ENCODE measurements around the gene PRPS2. TPM values are rescaled to one million over a fixed set of nuclear protein-coding genes. Genes with fewer than 3 reads are reported as not detected.

PRPS2 gene
- total RNA-seq, 1 donor from 2014 or later: 37.7 TPM

DNA sequence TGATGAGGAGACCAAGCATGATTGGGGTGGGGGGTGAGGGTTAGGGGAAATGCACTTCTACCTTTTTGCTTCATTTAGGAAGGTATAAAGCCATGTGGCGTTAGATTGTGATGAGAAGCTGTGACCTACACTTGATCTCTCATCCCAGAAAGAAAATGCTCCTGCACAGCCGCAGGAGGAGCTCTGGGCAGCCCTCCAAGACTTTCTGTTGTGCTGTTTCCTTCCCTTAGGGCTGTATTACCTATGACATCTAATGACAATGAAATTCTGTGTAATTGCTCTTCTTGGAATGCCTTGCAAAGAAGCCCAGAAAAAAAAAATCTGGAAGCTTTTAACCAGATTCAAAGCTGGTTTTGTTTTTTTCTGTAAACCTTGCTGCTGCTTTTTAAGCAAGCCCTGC lies 13.4 kb downstream of the PRPS2 start:
- no peak for ATAC-seq (ENCODE audit: low read depth)
- TF ChIP-seq, protein P1, sequence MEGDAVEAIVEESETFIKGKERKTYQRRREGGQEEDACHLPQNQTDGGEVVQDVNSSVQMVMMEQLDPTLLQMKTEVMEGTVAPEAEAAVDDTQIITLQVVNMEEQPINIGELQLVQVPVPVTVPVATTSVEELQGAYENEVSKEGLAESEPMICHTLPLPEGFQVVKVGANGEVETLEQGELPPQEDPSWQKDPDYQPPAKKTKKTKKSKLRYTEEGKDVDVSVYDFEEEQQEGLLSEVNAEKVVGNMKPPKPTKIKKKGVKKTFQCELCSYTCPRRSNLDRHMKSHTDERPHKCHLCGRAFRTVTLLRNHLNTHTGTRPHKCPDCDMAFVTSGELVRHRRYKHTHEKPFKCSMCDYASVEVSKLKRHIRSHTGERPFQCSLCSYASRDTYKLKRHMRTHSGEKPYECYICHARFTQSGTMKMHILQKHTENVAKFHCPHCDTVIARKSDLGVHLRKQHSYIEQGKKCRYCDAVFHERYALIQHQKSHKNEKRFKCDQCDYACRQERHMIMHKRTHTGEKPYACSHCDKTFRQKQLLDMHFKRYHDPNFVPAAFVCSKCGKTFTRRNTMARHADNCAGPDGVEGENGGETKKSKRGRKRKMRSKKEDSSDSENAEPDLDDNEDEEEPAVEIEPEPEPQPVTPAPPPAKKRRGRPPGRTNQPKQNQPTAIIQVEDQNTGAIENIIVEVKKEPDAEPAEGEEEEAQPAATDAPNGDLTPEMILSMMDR (IDR thresholded peaks at IDR 0.05): no peak
- POLR2A ChIA-PET: no interaction called here
- no peak overlapping the region for H3K4me3 Mint-ChIP-seq
- H3K36me3 Mint-ChIP-seq (ENCODE audit: low read depth): peaks cover 49% of the 10 kb centered on the region
- H3K27me3 Mint-ChIP-seq: no peaks in the 10 kb centered on the region
- no peak overlapping the region for H3K27ac Mint-ChIP-seq
- intact Hi-C loops (cut with micrococcal nuclease): no loop called here
- CTCF ChIA-PET: no interaction called here
- DNase-seq: no peak
- no peaks in the 10 kb centered on the region for H3K4me1 Mint-ChIP-seq
- no peaks in the 10 kb centered on the region for H3K9me3 Mint-ChIP-seq

GRCh38 chrX:12805333-12805732 lies 14.1 kb downstream of the PRPS2 start:
- POLR2A ChIA-PET: no interaction called here

DNA sequence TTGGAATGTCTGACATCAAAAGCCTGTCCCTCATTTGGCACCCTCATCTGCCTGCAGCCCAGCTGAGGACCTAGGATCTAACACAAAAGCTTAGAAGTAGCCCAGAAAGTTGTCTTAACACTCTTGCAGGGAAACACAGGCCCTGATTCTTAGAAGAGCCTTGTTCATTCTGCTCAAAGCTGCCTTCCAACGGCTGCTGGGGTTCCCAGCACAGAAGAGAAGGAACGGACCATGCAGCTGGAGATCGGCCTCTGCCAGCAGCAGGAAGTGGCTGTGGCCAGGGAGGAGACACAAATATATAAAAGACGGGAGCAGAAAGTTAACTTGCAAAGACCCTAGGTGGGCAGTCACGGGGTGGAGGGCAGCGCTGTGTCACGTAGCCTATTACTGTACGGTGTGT lies 20.4 kb downstream of the PRPS2 start:
- Mint-ChIP-seq H3K27me3 (no peaks in the 10 kb centered on the region), H3K4me3 (no peak overlapping the region), H3K9me3 (no peaks in the 10 kb centered on the region), H3K4me1 (no peaks in the 10 kb centered on the region), H3K36me3 (ENCODE audit: low read depth) (peaks cover 24% of the 10 kb centered on the region), H3K27ac (no peak overlapping the region)
- no peak for ATAC-seq (ENCODE audit: low read depth)
- no peak for DNase-seq
- TF ChIP-seq, protein P1 (IDR thresholded peaks at IDR 0.05): no peak
- ChIA-PET POLR2A (no interaction called here), CTCF (no interaction called here)
- intact Hi-C loops (cut with micrococcal nuclease): loop anchor here (5.0 to 10.0 kb wide), 2 partner anchors 833 to 1221 kb away; no protein-coding TSS in a partner anchor

More at GRCh38 chrX:12805333-12805732, 14.1 kb downstream of the PRPS2 start:
- Mint-ChIP-seq H3K9me3 (no peaks in the 10 kb centered on the region), H3K36me3 (ENCODE audit: low read depth) (peaks cover 47% of the 10 kb centered on the region), H3K27me3 (no peaks in the 10 kb centered on the region), H3K27ac (no peak overlapping the region), H3K4me3 (no peak overlapping the region), H3K4me1 (no peaks in the 10 kb centered on the region)
- CTCF ChIA-PET: no interaction called here
- TF ChIP-seq, protein P1 (IDR thresholded peaks at IDR 0.05): no peak
- intact Hi-C loops (cut with micrococcal nuclease): no loop called here
- DNase-seq (no peak), ATAC-seq (ENCODE audit: low read depth) (no peak)

DNA sequence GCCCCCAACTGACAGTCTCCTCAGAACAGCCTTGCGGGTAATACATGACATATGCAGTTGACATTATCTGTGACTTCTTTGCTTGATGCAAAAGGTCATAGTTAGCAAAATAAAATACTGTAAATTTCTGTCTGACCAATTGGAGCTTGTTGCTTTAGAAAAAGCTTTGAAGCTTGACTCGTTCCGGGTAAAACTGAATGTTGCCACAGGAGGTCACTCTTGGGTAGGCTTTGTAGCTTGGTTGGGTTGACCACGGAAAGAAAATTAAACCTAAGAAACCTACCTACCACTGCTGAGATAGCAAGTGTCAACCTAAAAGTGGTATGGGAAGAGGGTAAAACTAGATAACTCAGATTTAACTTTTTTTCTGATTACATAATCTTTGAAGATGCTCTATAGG lies 23.2 kb downstream of the PRPS2 start:
- intact Hi-C loops (cut with micrococcal nuclease): loop anchor here (1.0 to 10.0 kb wide), 6 partner anchors 80 to 1218 kb away; no protein-coding TSS in a partner anchor
- Mint-ChIP-seq H3K36me3 (ENCODE audit: low read depth) (peaks cover 21% of the 10 kb centered on the region), H3K4me1 (no peaks in the 10 kb centered on the region), H3K9me3 (no peaks in the 10 kb centered on the region), H3K27me3 (no peaks in the 10 kb centered on the region), H3K27ac (no peak overlapping the region), H3K4me3 (no peak overlapping the region)
- TF ChIP-seq, protein P1 (IDR thresholded peaks at IDR 0.05): no peak
- ChIA-PET POLR2A (interaction anchor here (0.6 to 1.0 kb wide), 4 partner anchors 76 to 160 kb away, joined by 3 to 9 read pairs (median 3); partner anchors contain the start of gene TMSB4X), CTCF (interaction anchor here (0.8 to 3.6 kb wide), 18 partner anchors 11 to 938 kb away, joined by 3 to 67 read pairs (median 4); partner anchors contain the start of gene PRPS2)
- ATAC-seq (ENCODE audit: low read depth) (peak; percentile 71), DNase-seq (no peak)

DNA sequence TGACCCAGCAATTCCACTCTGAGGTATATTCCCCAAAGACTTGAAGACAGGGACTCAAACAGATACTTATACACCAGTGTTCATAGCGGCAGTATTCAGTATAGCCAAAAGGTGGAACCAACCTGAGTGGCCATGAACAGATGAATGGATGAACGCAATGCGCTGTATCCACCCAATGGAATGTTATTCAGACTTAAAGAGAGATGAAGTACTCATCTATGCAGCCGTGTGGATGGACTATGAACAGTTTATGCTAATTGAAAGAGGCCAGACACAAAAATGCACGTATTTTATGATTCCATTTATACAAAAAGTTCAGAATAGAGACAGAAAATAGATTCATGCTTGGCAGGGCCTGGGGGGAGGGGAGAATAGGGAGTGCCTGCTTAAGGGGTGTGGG lies 26.3 kb downstream of the PRPS2 start:
- no peak for DNase-seq
- Mint-ChIP-seq H3K27ac (no peak overlapping the region), H3K4me3 (no peak overlapping the region), H3K4me1 (no peaks in the 10 kb centered on the region), H3K36me3 (ENCODE audit: low read depth) (peaks cover 34% of the 10 kb centered on the region), H3K9me3 (no peaks in the 10 kb centered on the region), H3K27me3 (no peaks in the 10 kb centered on the region)
- ChIA-PET CTCF (no interaction called here), POLR2A (interaction anchor here (0.7 kb wide), 1 partner anchor 114 kb away, joined by 3 read pairs; no protein-coding TSS in a partner anchor)
- TF ChIP-seq, protein P1 (IDR thresholded peaks at IDR 0.05): no peak
- intact Hi-C loops (cut with micrococcal nuclease): loop anchor here (10.0 kb wide), 1 partner anchor 827 kb away; no protein-coding TSS in a partner anchor
- no peak for ATAC-seq (ENCODE audit: low read depth)
